HepG2 (cell line): ENCODE measurements around the gene ZNRF3. TPM values are rescaled to one million over a fixed set of nuclear protein-coding genes. Genes with fewer than 3 reads are reported as not detected.

Experiments
- ARID4A ChIP-seq: sonication (generic); formaldehyde crosslinking; IDR thresholded peaks from 2 replicates; pipeline ENCODE4 v1.5.0; 2020; ENCODE audit warnings: mild to moderate bottlenecking, missing genetic modification reagents, borderline replicate concordance
- CC2D1A ChIP-seq: sonication (generic); formaldehyde crosslinking; IDR thresholded peaks from 2 replicates; pipeline ENCODE4 v1.8.1; 2023; ENCODE audit warnings: mild to moderate bottlenecking, missing genetic modification reagents
- CCDC6 ChIP-seq: sonication (generic); formaldehyde crosslinking; IDR thresholded peaks from 2 replicates; pipeline ENCODE4 v1.8.1; 2022; ENCODE audit warnings: mild to moderate bottlenecking, missing genetic modification reagents, moderate library complexity
- CSRNP2 ChIP-seq: sonication (generic); formaldehyde crosslinking; conservative IDR thresholded peaks from 2 replicates; pipeline ENCODE4 v1.8.0; 2022; ENCODE audit warnings: low read depth, missing genetic modification reagents
- CTCF ChIP-seq: sonication (generic); formaldehyde crosslinking; IDR thresholded peaks from 2 replicates; pipeline ENCODE4 v1.5.0; 2020; ENCODE audit warnings: mild to moderate bottlenecking, missing genetic modification reagents, moderate library complexity
- MAF1 ChIP-seq: sonication (generic); formaldehyde crosslinking; IDR thresholded peaks from 2 replicates; pipeline ENCODE4 v1.5.0; 2020; ENCODE audit warnings: missing genetic modification reagents, borderline replicate concordance
- MEF2D ChIP-seq: sonication (generic); formaldehyde crosslinking; IDR thresholded peaks from 2 replicates; pipeline ENCODE4 v1.5.1; 2020; ENCODE audit warnings: mild to moderate bottlenecking, missing genetic modification reagents
- MEIS1 ChIP-seq: sonication (generic); formaldehyde crosslinking; IDR thresholded peaks from 2 replicates; pipeline ENCODE4 v1.9.0; 2021; ENCODE audit warnings: mild to moderate bottlenecking, missing genetic modification reagents, moderate library complexity, borderline replicate concordance
- NBN ChIP-seq: fragments of 450-650 bp; conservative IDR thresholded peaks from 2 replicates; pipeline ENCODE4 v1.6.1; 2017
- NR2F2 ChIP-seq: IDR thresholded peaks from 2 replicates; pipeline ENCODE4 v1.6.1; 2012; ENCODE audit warnings: low read depth, inconsistent platforms, borderline replicate concordance
- PCBP1 ChIP-seq: fragments of 200-400 bp; formaldehyde crosslinking; IDR thresholded peaks from 2 replicates; pipeline ENCODE4 v1.6.1; 2017; ENCODE audit warnings: mild to moderate bottlenecking, low read depth, low read length, borderline replicate concordance
- PHF8 ChIP-seq: sonication (generic); formaldehyde crosslinking; IDR thresholded peaks from 2 replicates; pipeline ENCODE4 v1.5.0; 2020; ENCODE audit warnings: missing genetic modification reagents
- U2AF1 ChIP-seq: fragments of 200-400 bp; formaldehyde crosslinking; optimal IDR thresholded peaks from 2 replicates; pipeline ENCODE3; 2017; ENCODE audit warnings: mild to moderate bottlenecking, low read depth, low read length
- ZBTB26 ChIP-seq: IDR thresholded peaks from 2 replicates; pipeline ENCODE4 v1.6.1; 2016; ENCODE audit warnings: missing compliant biosample characterization, missing genetic modification reagents, borderline replicate concordance
- ZBTB44 ChIP-seq: sonication (generic); formaldehyde crosslinking; IDR thresholded peaks from 2 replicates; pipeline ENCODE4 v1.4.0; 2020; ENCODE audit warnings: missing genetic modification reagents
- ZNF484 ChIP-seq: sonication (generic); formaldehyde crosslinking; IDR thresholded peaks from 2 replicates; pipeline ENCODE4 v1.5.1; 2020; ENCODE audit warnings: mild to moderate bottlenecking, low read depth, missing genetic modification reagents, borderline replicate concordance
- ZNF775 ChIP-seq: sonication (generic); formaldehyde crosslinking; IDR thresholded peaks from 2 replicates; pipeline ENCODE4 v1.4.0; 2020; ENCODE audit warnings: missing genetic modification reagents, mild to moderate bottlenecking, moderate library complexity, borderline replicate concordance
- ZNF776 ChIP-seq: sonication (generic); formaldehyde crosslinking; IDR thresholded peaks from 2 replicates; pipeline ENCODE4 v1.4.0; 2020; ENCODE audit warnings: mild to moderate bottlenecking, missing genetic modification reagents
- polyA plus RNA-seq, 8 experiments: library from polyadenylated mRNA; depleted of rRNA in 3 of 8; stranded (reverse) in 7 of 8; unstranded in 1 of 8; fragments of >200 nt; fragmentation: Illumina TruSeq in 4 of 8; extraction: Trizol in 4 of 8; gene quantifications; 2 replicates each; pipeline versions ENCODE4 v1.2.1 to v1.2.3, GENCODE V29; 2011 to 2016; ENCODE audit warnings: low read depth in 4 of 8, missing spikeins in 1 of 8, mixed read lengths in 1 of 8; ENCODE audit not compliant: insufficient read depth in 1 of 8
- total RNA-seq, 5 experiments: library from RNA; depleted of rRNA; stranded (reverse); fragments of >200 nt; fragmentation: Illumina TruSeq; extraction: Trizol; gene quantifications; 2 replicates each; pipeline ENCODE4 v1.2.3, GENCODE V29; 2016; ENCODE audit warnings: low read depth in 1 of 5

ZNRF3 gene
- total and polyA plus RNA-seq, 2 of the 13 experiments (the other 11 are each of a cell fraction or from before 2014, with no cell fraction given): 20.3 to 36.7 TPM

GRCh38 chr22:28882878-28883656 is at the start of gene ZNRF3 (continued):
- TF ChIP-seq ARID4A (CRISPR knock-in tag) (peak; percentile 79), NBN (no peak), ZBTB26 (CRISPR knock-in tag) (no peak), MEIS1 (CRISPR knock-in tag) (no peak; the same call in 1 of the 2 replicates), U2AF1 (no peak), ZNF775 (no peak), ZBTB44 (no peak), CTCF (CRISPR knock-in tag) (0 out of 2 replicates have a peak, but pooled peaks have one; percentile 17), PHF8 (CRISPR knock-in tag) (peak; percentile 71), MAF1 (CRISPR knock-in tag) (no peak), CCDC6 (peak; percentile 61; the same call in 1 of the 2 replicates), NR2F2 (no peak; the same call in 1 of the 2 replicates), ZNF776 (CRISPR knock-in tag) (peak; percentile 72; the same call in 1 of the 2 replicates), CC2D1A (no peak), CSRNP2 (CRISPR knock-in tag) (no peak), PCBP1 (no peak), ZNF484 (no peak), MEF2D (CRISPR knock-in tag) (peak; percentile 59; the same call in 1 of the 2 replicates)
